HG02763 (cell line): ENCODE results near the gene KPNA4.
"Not testable (repeated sequence)": the region's sequence is repeated elsewhere in the genome, so short reads cannot be mapped to it uniquely, and the experiment has no call there.

Source experiments
- ATAC-seq: cut with Tn5 transposase; IDR thresholded peaks from one replicate; pipeline ENCODE4 v1.9.1; 2021; ENCODE audit warnings: mild to moderate bottlenecking, moderate library complexity; ENCODE audit not compliant: unreplicated experiment

KPNA4 gene

DNA sequence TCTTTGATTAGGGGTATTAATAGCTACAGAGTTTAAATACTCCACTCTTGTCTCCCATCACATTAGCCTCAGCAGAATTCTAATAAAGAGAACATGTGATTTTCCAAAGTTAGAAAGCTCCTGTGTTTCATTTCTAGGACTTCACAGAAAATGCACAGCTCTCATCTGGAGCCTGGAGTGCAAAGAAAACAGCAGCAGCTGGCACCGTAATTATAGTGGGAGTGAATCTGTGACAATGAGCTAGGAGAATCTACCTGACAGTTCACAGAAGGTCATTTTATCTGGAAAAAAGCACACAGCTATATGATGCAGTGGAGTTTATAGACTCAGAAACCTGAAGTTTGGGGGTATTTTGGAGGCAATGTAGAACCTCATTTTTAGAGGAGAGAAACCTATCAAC lies 110.4 kb downstream of the KPNA4 start:
- ATAC-seq: no peak

DNA sequence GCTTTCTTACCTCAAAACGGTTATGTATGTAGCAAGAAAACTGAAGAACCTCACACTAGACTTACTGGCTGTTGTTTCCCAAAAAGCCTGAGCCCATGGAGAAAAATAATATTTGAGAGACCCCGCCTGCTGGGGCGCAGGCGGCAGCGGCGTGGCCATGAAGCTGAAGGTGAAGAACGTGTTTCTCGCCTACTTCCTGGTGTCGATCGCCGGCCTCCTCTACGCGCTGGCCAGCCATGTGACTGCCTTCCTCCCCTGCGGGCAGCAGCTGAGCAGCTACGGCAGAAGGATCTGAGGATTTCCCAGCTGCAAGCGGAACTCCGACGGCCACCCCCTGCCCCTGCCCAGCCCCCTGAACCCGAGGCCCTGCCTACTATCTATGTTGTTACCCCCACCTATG lies 113.1 kb downstream of the KPNA4 start:
- ATAC-seq: not testable (repeated sequence)

DNA sequence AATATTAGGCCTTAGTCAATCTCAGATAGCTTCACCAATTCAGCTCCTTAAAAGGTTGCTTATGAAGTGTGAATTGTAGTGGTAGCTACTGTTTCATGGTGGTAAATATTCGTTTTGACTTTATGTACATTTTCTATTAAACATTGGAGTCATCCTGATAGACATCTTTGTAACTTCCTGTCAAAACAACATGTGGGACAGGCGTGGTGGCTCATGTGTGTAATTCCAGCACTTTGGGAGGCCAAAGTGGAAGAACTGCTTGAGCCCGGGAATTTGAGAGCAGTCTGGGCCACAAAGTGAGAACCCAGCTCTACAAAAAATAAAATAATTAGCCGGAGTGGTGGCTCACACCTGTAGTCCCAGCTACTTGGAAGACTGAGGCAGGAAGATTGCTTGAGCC lies 113.8 kb downstream of the KPNA4 start:
- ATAC-seq: no peak

DNA sequence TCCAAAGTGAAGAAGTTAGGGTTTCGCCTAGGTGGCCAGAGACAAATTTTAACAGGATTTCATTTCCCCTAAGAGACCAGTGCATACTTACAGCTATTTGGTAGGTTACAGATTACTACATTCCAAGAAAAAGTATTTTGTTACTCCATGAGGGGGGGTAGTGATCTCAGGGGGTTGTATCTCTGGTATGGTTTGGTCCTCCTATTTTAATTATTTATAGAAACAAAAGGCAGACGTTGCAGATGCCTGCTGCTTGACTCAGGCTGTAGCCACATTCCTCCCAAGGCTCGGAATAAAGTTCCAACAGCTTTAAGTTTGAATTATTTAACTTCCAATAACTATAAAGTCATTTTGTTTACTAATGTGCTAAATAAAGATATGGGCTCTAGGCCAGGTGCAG lies 114.5 kb downstream of the KPNA4 start:
- ATAC-seq: no peak

DNA sequence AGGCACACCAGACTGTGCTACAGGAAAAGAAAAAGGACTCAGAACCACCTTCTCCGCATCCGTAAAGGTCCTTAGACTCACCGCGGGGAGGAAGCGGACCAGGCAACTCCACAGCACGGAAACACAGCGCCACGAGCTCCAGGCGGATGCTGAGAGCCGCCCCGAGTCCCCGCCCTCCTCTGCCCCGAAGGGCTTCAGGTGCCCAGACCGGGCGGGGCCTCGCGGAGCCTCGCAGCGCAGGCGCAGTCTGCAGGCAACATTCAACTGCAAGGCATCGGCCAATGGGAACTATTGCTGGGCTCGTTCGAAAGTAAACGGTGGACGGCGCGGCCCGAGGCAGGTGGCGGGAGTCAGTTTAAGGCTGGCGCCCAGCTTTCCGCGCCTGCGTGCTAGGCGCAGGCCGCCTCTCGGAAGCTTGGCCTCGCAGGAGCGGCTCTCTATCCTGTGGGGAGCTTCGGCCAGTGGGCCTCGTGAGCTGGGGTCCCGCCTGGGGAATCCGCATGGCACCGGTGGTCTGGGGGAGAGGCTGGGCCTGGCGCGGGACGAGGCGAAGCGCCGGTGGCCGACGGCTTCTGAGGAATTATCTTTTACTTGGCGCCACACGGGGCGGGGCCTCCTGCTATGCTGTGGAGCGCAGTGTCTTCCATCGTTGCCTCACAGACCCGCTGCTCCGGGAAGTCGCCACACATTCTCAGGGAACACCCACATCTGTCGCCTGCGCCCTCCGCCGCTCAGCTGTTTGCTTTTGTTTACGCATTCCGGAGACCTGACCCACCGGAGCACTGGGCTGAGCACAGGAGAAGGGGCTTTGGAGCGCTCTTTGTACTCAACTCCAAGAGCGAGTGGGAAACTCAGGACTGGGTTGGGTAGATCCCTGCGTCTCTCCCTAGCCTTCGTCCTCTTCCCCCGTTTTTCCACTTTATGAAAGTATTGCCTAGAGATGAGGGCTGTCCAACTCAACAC lies 115.5 kb downstream of the KPNA4 start, which contains the start of gene TRIM59:
TRIM59 (minus strand) TSS at position 151 of the 963 bp plus-strand sequence. CDS start 10,603 bp downstream, outside the sequence.
- peak; percentile 95 for ATAC-seq

DNA sequence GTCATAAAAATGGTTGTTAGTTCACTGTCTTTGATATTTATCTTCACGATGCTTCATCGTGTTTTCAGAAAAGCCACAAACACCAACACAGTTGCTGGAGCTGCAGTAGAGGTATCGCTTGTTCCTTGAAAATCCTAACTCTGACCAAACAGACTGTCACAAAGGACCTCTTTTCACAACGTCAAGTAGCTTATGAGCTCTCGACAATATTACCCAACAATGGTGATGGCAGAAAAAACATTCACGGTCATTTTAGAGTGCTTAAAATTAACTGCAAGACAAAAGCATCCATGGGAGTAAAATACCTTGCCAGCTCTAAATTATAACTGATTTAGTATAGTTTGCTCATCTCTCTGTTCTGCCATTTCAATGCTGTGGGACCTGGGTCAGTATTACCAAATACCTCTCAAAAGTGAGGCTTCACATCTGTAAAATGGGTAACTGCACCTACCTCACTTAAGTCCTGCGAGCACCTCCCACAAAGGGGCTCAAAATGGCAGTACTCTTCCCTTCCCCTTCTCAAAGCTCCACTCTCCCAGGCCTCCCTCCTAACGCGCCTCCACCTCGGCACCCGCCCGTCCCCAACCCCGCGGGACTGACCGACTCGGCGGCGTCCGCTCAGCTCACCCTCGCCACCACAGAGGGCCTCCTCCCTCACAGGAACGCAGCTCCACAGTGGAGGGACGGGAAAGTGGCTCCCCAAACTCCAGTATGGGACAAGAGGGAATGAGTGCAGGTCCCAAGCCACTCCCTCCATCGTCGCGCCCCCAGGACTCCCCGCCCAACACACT lies 116.3 kb downstream of the KPNA4 start:
- ATAC-seq: peak; percentile 38

DNA sequence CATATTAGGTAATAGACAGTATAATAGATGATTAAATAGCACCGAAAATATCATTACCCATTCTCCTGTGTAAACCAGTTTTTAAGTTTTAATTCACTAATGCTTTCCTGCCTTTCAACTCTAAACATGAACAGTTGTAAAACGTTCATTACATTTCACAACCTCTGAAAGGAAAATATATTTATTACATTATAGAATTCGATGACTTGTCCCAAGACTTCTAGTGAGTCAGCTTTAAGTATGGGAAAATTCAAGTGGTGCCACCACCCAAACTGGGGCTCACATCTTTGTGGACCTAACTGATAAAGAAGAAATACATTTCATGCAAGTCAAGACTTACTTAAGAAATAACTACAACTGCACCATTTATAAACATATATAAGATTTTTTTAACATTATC lies 117.8 kb downstream of the KPNA4 start:
- no peak for ATAC-seq

DNA sequence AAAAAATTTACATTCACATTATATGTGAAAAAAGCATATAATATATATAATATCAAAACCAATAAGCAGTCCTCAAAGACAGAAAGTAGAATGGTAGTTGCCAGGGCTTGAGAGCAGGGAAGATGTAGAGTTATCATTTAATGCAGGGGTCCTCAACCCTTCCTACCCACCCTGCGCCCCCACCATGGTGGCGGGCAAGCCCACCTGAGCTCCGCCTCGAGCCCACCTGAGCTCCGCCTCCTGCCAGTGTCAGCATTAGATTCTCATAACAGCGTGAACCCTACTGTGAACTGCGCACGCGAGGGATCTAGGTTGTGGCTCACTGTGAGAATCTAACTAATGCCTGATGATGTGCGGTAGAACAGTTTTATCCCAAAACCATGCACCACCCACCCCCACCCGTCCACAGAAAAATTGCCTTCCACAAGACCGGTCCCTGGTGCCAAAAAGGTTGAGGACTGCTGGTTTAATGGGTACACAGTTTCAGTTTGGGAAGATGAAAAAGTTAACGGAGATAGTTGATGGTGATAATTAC lies 118.8 kb downstream of the KPNA4 start:
- ATAC-seq: no peak

DNA sequence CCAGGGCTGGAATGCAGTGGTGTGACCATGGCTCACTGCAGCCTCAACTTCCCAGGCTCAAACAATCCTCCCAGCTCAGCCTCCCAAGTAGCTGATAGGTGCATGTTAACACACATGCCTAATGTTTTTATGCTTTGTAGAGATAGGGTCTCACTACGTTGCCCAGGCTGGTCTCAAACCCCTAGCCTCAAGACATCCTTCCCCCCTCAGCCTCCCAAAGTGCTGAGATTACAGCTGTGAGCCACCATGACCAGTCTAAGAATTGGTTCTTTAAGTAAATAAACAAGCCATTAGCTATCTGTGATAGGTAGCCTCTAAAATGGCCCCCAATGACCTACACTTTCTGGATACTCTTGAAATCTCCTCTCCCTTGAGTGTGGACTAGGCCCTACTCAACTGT lies 119.5 kb downstream of the KPNA4 start:
- ATAC-seq: no peak
